Measurements from ENCODE around the gene GSK3B.

GRCh38 chr3:120070263-120070981, 23.8 kb downstream of the GSK3B start:
- TF ChIP-seq CTCF (IDR thresholded peaks at IDR 0.05): no peak
- no peak for TF ChIP-seq POLR2A (IDR thresholded peaks at IDR 0.05)
